ENCODE results near the gene STK40. TPM values are rescaled to one million over a fixed set of nuclear protein-coding genes. Genes with fewer than 3 reads are reported as not detected.

Gene STK40
- total and polyA plus RNA-seq, 2 donors (not counting 1 experiment from before 2014, with no cell fraction given) = 14.2 to 15.1 TPM

DNA sequence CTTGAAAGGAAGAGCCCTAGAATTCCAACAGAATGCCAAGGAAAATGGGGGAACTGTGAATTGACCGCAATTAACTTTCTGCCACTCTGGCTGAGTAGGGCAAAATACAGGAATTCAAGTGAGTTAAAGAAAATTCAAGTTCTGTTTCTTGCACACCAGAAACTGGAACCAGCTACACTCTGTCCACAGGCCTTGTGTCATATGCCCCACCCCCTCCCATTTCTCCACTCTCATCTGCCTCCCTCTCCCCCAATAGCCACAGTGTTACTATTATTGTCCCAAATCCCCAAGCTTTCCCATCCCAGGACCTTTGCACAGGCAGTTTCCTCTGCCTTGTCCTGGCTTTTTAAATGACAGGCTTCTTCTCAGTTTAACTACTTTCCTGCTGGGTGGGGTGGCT lies 4.3 kb upstream of the STK40 start:
- no peak overlapping the region for H3K4me3 ChIP-seq (replicated peaks in 1 of 4; ENCODE audit: control extremely low read depth in 1 of 4, insufficient read depth in 1 of 4, low read depth in 3 of 4, low read length in 4 of 4)
- DNase-seq (ENCODE audit: low read depth in 2 of 2) = no peak
- TF ChIP-seq EZH2 (IDR thresholded peaks at IDR 0.05; ENCODE audit: low read length, missing control alignments) = no peak
- TF ChIP-seq, protein P1, sequence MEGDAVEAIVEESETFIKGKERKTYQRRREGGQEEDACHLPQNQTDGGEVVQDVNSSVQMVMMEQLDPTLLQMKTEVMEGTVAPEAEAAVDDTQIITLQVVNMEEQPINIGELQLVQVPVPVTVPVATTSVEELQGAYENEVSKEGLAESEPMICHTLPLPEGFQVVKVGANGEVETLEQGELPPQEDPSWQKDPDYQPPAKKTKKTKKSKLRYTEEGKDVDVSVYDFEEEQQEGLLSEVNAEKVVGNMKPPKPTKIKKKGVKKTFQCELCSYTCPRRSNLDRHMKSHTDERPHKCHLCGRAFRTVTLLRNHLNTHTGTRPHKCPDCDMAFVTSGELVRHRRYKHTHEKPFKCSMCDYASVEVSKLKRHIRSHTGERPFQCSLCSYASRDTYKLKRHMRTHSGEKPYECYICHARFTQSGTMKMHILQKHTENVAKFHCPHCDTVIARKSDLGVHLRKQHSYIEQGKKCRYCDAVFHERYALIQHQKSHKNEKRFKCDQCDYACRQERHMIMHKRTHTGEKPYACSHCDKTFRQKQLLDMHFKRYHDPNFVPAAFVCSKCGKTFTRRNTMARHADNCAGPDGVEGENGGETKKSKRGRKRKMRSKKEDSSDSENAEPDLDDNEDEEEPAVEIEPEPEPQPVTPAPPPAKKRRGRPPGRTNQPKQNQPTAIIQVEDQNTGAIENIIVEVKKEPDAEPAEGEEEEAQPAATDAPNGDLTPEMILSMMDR (conservative IDR thresholded peaks at IDR 0.05 in 1 of 2, IDR thresholded peaks at IDR 0.05 in 1 of 2; ENCODE audit: low read depth in 1 of 2, low read length in 2 of 2) = no peak
- H4K20me1 ChIP-seq (ENCODE audit: control insufficient read depth, extremely low read depth, insufficient read depth, low read length) = no peaks in the 10 kb centered on the region
- no peak overlapping the region for H3K9ac ChIP-seq (ENCODE audit: insufficient read depth, low read length)
- no peaks in the 10 kb centered on the region for H3K27me3 ChIP-seq (ENCODE audit: control insufficient read depth, insufficient read depth, low read length)
- no peak overlapping the region for H3K4me2 ChIP-seq (ENCODE audit: extremely low read depth, insufficient read depth, low read length)
- no peak overlapping the region for H3K27ac ChIP-seq (ENCODE audit: insufficient read depth, low read length)
- no peaks in the 10 kb centered on the region for H3K9me3 ChIP-seq (ENCODE audit: control insufficient read depth, insufficient read depth, low read depth, low read length)
- H3K79me2 ChIP-seq (ENCODE audit: control insufficient read depth, insufficient read depth, low read length) = peaks cover 4% of the 10 kb centered on the region
- H3K4me1 ChIP-seq (ENCODE audit: control insufficient read depth, extremely low read depth, insufficient read depth, low read length) = peaks cover 14% of the 10 kb centered on the region
- peaks cover 11% of the 10 kb centered on the region for H3K36me3 ChIP-seq (ENCODE audit: control insufficient read depth, insufficient read depth, low read length)
- no peak overlapping the region for H2AFZ ChIP-seq (ENCODE audit: low read length)

DNA sequence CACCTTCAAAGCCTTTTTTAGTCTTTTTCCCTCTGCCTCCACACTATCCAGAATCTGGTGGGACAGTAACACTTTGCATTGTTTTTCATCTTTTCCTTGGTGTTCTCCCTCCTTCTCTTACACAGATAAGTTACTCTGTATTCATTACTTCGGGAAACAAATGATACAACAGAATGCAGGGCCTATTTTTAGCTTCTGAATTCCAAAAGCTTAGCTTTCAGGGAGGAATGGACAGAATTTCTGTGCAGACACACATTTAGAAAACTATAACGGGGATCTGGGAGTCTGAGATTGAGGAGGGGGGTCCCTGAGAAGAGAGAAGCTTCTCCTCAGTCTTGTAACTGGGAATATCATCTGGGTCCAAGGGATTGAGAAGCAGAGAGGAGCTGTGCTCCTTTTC lies 3.5 kb upstream of the STK40 start:
- TF ChIP-seq EZH2 (IDR thresholded peaks at IDR 0.05; ENCODE audit: low read length, missing control alignments) = no peak
- TF ChIP-seq, protein P1 (conservative IDR thresholded peaks at IDR 0.05 in 1 of 2, IDR thresholded peaks at IDR 0.05 in 1 of 2; ENCODE audit: low read depth in 1 of 2, low read length in 2 of 2) = no peak
- peaks cover 14% of the 10 kb centered on the region for H3K4me1 ChIP-seq (ENCODE audit: control insufficient read depth, extremely low read depth, insufficient read depth, low read length)
- no peak overlapping the region for H2AFZ ChIP-seq (ENCODE audit: low read length)
- no peak overlapping the region for H3K4me2 ChIP-seq (ENCODE audit: extremely low read depth, insufficient read depth, low read length)
- no peaks in the 10 kb centered on the region for H3K9me3 ChIP-seq (ENCODE audit: control insufficient read depth, insufficient read depth, low read depth, low read length)
- no peak for DNase-seq (ENCODE audit: low read depth in 2 of 2)
- peaks cover 11% of the 10 kb centered on the region for H3K36me3 ChIP-seq (ENCODE audit: control insufficient read depth, insufficient read depth, low read length)
- no peak overlapping the region for H3K4me3 ChIP-seq (replicated peaks in 1 of 4; ENCODE audit: control extremely low read depth in 1 of 4, insufficient read depth in 1 of 4, low read depth in 3 of 4, low read length in 4 of 4)
- H3K27me3 ChIP-seq (ENCODE audit: control insufficient read depth, insufficient read depth, low read length) = no peaks in the 10 kb centered on the region
- no peak overlapping the region for H3K9ac ChIP-seq (ENCODE audit: insufficient read depth, low read length)
- H4K20me1 ChIP-seq (ENCODE audit: control insufficient read depth, extremely low read depth, insufficient read depth, low read length) = no peaks in the 10 kb centered on the region
- H3K27ac ChIP-seq (ENCODE audit: insufficient read depth, low read length) = no peak overlapping the region
- H3K79me2 ChIP-seq (ENCODE audit: control insufficient read depth, insufficient read depth, low read length) = peaks cover 11% of the 10 kb centered on the region

DNA sequence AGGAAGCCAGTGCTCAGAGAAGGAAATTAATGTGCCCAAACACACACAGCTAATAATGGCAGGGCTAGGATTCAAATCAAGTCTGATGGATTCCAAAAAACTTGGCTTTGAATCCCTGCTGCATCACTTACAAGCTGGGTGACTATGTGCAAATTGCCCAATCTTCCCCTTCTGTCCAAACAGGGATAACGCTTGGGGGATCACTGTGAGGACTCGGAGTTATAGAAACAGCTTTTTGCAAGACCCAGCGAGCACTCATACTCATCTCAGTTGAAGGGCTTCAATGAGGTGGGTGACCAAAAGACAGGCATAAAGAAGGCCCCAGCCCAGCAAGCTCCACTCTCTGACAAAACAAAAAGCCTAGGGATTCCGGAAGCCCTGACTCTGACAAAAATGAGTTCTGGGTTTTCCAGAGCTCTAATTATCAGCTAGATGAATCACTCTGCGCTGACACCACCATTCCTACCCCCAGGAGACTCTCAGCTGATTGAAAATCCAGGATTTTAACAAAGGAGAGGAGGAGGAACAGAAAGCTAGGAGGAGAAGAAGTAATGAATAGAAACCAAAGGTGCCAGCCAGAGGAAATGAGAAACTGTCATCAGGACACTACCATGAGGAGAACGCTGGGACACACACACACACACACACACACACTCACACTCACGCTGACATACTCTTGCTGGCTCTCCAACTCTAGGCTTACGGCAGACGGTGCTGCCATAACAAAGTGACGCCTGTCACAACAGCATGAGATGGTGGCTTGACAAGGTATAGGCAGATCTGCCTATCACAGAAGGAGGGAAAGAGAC lies 1.6 kb upstream of the STK40 start:
- Histone ChIP-seq H3K4me3 (replicated peaks in 1 of 4; ENCODE audit: control extremely low read depth in 1 of 4, insufficient read depth in 1 of 4, low read depth in 3 of 4, low read length in 4 of 4) (peak overlapping the region in 3 of 4 experiments; percentile 16 to 87 (median 69)), H2AFZ (ENCODE audit: low read length) (peak overlapping the region; percentile 50), H3K79me2 (ENCODE audit: control insufficient read depth, insufficient read depth, low read length) (peaks cover 28% of the 10 kb centered on the region), H3K4me1 (ENCODE audit: control insufficient read depth, extremely low read depth, insufficient read depth, low read length) (peaks cover 15% of the 10 kb centered on the region), H3K4me2 (ENCODE audit: extremely low read depth, insufficient read depth, low read length) (peak overlapping the region; percentile 90), H3K9me3 (ENCODE audit: control insufficient read depth, insufficient read depth, low read depth, low read length) (no peaks in the 10 kb centered on the region), H4K20me1 (ENCODE audit: control insufficient read depth, extremely low read depth, insufficient read depth, low read length) (no peaks in the 10 kb centered on the region), H3K27me3 (ENCODE audit: control insufficient read depth, insufficient read depth, low read length) (no peaks in the 10 kb centered on the region), H3K9ac (ENCODE audit: insufficient read depth, low read length) (peak overlapping the region; percentile 70), H3K36me3 (ENCODE audit: control insufficient read depth, insufficient read depth, low read length) (peaks cover 5% of the 10 kb centered on the region), H3K27ac (ENCODE audit: insufficient read depth, low read length) (peak overlapping the region; percentile 99)
- no peak for TF ChIP-seq EZH2 (IDR thresholded peaks at IDR 0.05; ENCODE audit: low read length, missing control alignments)
- TF ChIP-seq, protein P1 (conservative IDR thresholded peaks at IDR 0.05 in 1 of 2, IDR thresholded peaks at IDR 0.05 in 1 of 2; ENCODE audit: low read depth in 1 of 2, low read length in 2 of 2) = no peak
- DNase-seq (ENCODE audit: low read depth in 2 of 2) = peak; percentile 84 to 89
